Endothelial cell of umbilical vein (primary cell): ENCODE results near the gene NPM3.

Experiments
- EZH2 ChIP-seq: IDR thresholded peaks from 2 replicates; pipeline ENCODE4 v1.6.1; 2012; ENCODE audit warnings: borderline replicate concordance, low read depth, mild to moderate bottlenecking, moderate library complexity, low read length, inconsistent platforms; ENCODE audit not compliant: severe bottlenecking
- JUN ChIP-seq: IDR thresholded peaks from 2 replicates; pipeline ENCODE4 v1.6.1; 2011; ENCODE audit warnings: borderline replicate concordance, low read depth; ENCODE audit not compliant: insufficient read length, insufficient read depth
- POLR2A ChIP-seq: IDR thresholded peaks from 2 replicates; pipeline ENCODE4 v1.6.1; 2012; ENCODE audit warnings: low read depth, mild to moderate bottlenecking, control low read depth, low read length
- POLR2AphosphoS5 ChIP-seq: IDR thresholded peaks from 2 replicates; pipeline ENCODE4 v1.6.1; 2012; ENCODE audit warnings: low read depth, mild to moderate bottlenecking, control low read depth, low read length, moderate library complexity; ENCODE audit not compliant: insufficient read depth
- TF ChIP-seq, protein P1 (sequence below), 2 donors: IDR thresholded peaks; 1 replicate in 1 of 2; 2 replicates in 1 of 2; pipeline ENCODE4 v1.5.1; 2011; ENCODE audit warnings: low read length in 2 of 2, mild to moderate bottlenecking in 2 of 2, moderate library complexity in 2 of 2, control low read depth in 1 of 2, inconsistent platforms in 1 of 2, low read depth in 1 of 2; ENCODE audit not compliant: insufficient read depth in 1 of 2; ENCODE audit errors: extremely low read depth in 1 of 2

DNA sequence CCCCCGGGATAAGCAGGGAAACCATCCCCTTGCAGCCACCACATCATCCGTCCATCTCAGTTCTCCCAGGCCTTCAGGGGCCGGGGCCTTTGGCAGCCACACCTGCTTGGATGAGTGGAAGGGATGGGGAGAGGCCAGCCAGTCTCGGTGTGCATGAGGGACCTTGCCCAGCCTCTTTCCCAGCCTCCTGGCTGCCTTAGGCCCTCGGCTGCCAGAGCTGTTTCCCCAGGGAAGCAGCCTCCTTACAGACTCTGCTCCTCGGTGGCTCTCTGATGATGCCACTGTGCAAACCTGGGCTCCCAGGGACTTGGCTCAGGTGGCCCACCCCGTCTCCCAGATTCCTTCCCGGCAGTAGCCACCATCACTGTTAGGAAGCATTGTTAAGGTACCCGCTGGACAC lies 22.0 kb downstream of the NPM3 start:
- TF ChIP-seq, protein P1, sequence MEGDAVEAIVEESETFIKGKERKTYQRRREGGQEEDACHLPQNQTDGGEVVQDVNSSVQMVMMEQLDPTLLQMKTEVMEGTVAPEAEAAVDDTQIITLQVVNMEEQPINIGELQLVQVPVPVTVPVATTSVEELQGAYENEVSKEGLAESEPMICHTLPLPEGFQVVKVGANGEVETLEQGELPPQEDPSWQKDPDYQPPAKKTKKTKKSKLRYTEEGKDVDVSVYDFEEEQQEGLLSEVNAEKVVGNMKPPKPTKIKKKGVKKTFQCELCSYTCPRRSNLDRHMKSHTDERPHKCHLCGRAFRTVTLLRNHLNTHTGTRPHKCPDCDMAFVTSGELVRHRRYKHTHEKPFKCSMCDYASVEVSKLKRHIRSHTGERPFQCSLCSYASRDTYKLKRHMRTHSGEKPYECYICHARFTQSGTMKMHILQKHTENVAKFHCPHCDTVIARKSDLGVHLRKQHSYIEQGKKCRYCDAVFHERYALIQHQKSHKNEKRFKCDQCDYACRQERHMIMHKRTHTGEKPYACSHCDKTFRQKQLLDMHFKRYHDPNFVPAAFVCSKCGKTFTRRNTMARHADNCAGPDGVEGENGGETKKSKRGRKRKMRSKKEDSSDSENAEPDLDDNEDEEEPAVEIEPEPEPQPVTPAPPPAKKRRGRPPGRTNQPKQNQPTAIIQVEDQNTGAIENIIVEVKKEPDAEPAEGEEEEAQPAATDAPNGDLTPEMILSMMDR (IDR thresholded peaks at IDR 0.05; ENCODE audit: extremely low read depth in 1 of 2, insufficient read depth in 1 of 2, low read depth in 1 of 2, low read length in 2 of 2): no peak
- TF ChIP-seq EZH2 (no peak), JUN (no peak), POLR2AphosphoS5 (no peak), POLR2A (no peak)
